Esophagus muscularis mucosa (tissue), 4 donors: ENCODE measurements around the gene TSPO.

Source experiments
- EP300 ChIP-seq: sonication (generic); formaldehyde crosslinking; IDR thresholded peaks from one replicate; pipeline ENCODE4 v1.6.1; 2017; ENCODE audit warnings: antibody characterized with exemption
- POLR2A ChIP-seq: fragments of 450-650 bp; IDR thresholded peaks from one replicate; pipeline ENCODE4 v1.6.1; 2017; ENCODE audit warnings: antibody characterized with exemption, moderate library complexity, mild to moderate bottlenecking, low read depth
- TF ChIP-seq, protein P1 (sequence below), 3 experiments: fragments of 200-600 bp in 2 of 3; fragments of 450-650 bp in 1 of 3; sonication (generic) in 2 of 3; IDR thresholded peaks; one replicate each; pipeline ENCODE4 v1.5.1; 2017 to 2019; ENCODE audit warnings: antibody characterized with exemption in 3 of 3, mild to moderate bottlenecking in 2 of 3, moderate library complexity in 1 of 3

DNA sequence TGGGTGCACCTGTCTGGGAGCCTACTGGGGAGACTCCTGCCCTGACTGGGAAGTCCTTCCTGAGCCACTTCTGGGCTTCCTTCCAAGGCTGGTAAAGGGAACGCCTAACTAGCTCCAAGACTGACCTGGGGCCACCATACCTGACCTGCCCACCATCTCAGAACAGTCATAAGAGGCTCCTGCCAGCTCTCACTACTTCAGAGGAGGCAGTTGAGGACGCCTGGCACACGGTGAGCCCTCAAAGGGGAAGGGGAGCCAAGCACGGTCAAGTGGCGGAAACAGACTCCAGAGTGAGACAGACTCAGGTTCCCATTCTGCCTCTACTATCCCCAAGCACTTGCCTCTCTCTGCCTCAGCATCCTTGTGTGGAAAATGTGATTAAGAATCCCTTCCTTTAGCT is 15.8 kb upstream of the TSPO start:
- TF ChIP-seq, protein P1, sequence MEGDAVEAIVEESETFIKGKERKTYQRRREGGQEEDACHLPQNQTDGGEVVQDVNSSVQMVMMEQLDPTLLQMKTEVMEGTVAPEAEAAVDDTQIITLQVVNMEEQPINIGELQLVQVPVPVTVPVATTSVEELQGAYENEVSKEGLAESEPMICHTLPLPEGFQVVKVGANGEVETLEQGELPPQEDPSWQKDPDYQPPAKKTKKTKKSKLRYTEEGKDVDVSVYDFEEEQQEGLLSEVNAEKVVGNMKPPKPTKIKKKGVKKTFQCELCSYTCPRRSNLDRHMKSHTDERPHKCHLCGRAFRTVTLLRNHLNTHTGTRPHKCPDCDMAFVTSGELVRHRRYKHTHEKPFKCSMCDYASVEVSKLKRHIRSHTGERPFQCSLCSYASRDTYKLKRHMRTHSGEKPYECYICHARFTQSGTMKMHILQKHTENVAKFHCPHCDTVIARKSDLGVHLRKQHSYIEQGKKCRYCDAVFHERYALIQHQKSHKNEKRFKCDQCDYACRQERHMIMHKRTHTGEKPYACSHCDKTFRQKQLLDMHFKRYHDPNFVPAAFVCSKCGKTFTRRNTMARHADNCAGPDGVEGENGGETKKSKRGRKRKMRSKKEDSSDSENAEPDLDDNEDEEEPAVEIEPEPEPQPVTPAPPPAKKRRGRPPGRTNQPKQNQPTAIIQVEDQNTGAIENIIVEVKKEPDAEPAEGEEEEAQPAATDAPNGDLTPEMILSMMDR (IDR thresholded peaks at IDR 0.05) = no peak
- TF ChIP-seq POLR2A (no peak), EP300 (no peak)
